Heart right ventricle (tissue), 16 donors: ENCODE data around the gene CARD11. TPM values are rescaled to one million over a fixed set of nuclear protein-coding genes. Genes with fewer than 3 reads are reported as not detected.
A peak's percentile ranks its signal among the peaks of the same experiment; 100 is the strongest.

Experiments
- ATAC-seq, 8 donors: fragments of 200-7000 bp; cut with Tn5 transposase; one replicate each; pipeline ENCODE4 v1.9.1; 2020; ENCODE audit warnings: mild to moderate bottlenecking in 8 of 8, moderate library complexity in 8 of 8, moderate number of reproducible peaks in 1 of 8
- DNase-seq, 2 donors: peaks; one replicate each; pipeline ENCODE4 v3.0.0-alpha.2; 2020
- H3K27ac ChIP-seq, 10 donors: fragments of 200-600 bp; sonication (generic) in 2 of 10; one replicate each; pipeline versions ENCODE4 v1.5.0 to v1.8.0; 2020 to 2022; ENCODE audit warnings: mild to moderate bottlenecking in 3 of 10
- H3K27me3 ChIP-seq, 7 donors: fragments of 200-600 bp; one replicate each; pipeline ENCODE4 v1.8.0; 2021 to 2022; ENCODE audit warnings: mild to moderate bottlenecking in 2 of 7
- H3K36me3 ChIP-seq, 9 donors: fragments of 200-600 bp; sonication (generic) in 1 of 9; one replicate each; pipeline versions ENCODE4 v1.5.0 to v1.8.0; 2020 to 2022; ENCODE audit warnings: mild to moderate bottlenecking in 2 of 9
- H3K4me1 ChIP-seq, 9 donors: fragments of 200-600 bp; sonication (generic) in 1 of 9; one replicate each; pipeline versions ENCODE4 v1.5.0 to v1.8.0; 2020 to 2022; ENCODE audit warnings: mild to moderate bottlenecking in 4 of 9
- H3K4me3 ChIP-seq, 10 donors: fragments of 200-600 bp; sonication (generic) in 2 of 10; one replicate each; pipeline versions ENCODE4 v1.5.0 to v1.8.0; 2020 to 2022; ENCODE audit warnings: mild to moderate bottlenecking in 7 of 10, moderate library complexity in 2 of 10
- H3K9me3 ChIP-seq, 11 donors: fragments of 200-600 bp in 10 of 11; sonication (generic) in 2 of 11; one replicate each; pipeline versions ENCODE4 v1.5.0 to v1.8.0; 2013 to 2022; ENCODE audit warnings: mild to moderate bottlenecking in 2 of 11, control low read depth in 1 of 11, moderate library complexity in 1 of 11
- CTCF ChIP-seq, 9 donors: fragments of 200-600 bp; sonication (generic) in 2 of 9; IDR thresholded peaks; one replicate each; pipeline versions ENCODE4 v1.5.0 to v1.8.0; 2021 to 2022; ENCODE audit warnings: antibody characterized with exemption in 9 of 9, mild to moderate bottlenecking in 5 of 9, moderate library complexity in 1 of 9
- WGBS, 2 donors: extraction: QIAGEN DNeasy Blood & Tissue Kit; methylation state at CpG; one replicate each; pipeline ENCODE4 v1.1.7; 2013; ENCODE audit warnings: inconsistent platforms in 1 of 2; 5-methylcytosine and 5-hydroxymethylcytosine counted together
- intact Hi-C, 10 donors: fragments of 100-400 bp; cut with DNase I; formaldehyde crosslinking; loops; one replicate each; pipeline versions ENCODE4 v1.11.1 to v1.14.2; 2022
- polyA plus RNA-seq, 2 donors: library from polyadenylated mRNA; stranded (reverse); fragments of 200-250 nt; gene quantifications; one replicate each; pipeline ENCODE4 v1.2.3, GENCODE V29; 2013
- total RNA-seq, 10 donors: library from RNA; stranded (reverse); fragmentation: NEBNext Ultra II Directional in 3 of 10; extraction: Animal tissue kit (Norgen Biotek cat#: 25700) in 3 of 10; gene quantifications; one replicate each; pipeline versions ENCODE4 v1.2.1 to v1.2.4, GENCODE V29; 2021 to 2023
- donor health status: Arrhythmogenic right ventricular cardiomyopathy.
- donor health status: ischemic (EF 13 %, LVEDD 7.1; RV severe dilation, severe dysfunction).
- donor health status: healthy with polysubstance abuse.
- donor health status: DM: no; HTN: yes; CAD: no.
- donor health status: DM: no; HTN: no; CAD: no.
- donor health status: ischemic (EF 25% LVEDD 6.9; RV normal size, moderate dysfunction).
- donor health status: ischemic (EF 25% LVEDD 5.7; RV mildly dilated, moderate dysfunction).
- donor health status: healthy.
- donor health status: DM: yes; HTN: yes; CAD: no.
- donor health status: Ischemic cardiomyopathy.
- donor health status: ischemic (EF 35%, LVEDD 5.7; RV mildly dilated, moderate dysfunction).
- donor health status: nonischemic (EF 11% LVEDD 7.7; RV severe dilation, severe dysfunction).
- donor health status: DM: yes; HTN: yes; CAD: no.
- donor health status: PGD.
- donor health status: ischemic (EF 29% LVEDD 5.4; RV normal size, mild dysfunction).
- donor health status: nonischemic (EF 23%, LVEDD 6.1; RV moderate dilation, normal function).

CARD11 gene
- total and polyA plus RNA-seq, 12 donors: 0.14 to 1.7 (median 0.30) TPM; not detected in 1

DNA sequence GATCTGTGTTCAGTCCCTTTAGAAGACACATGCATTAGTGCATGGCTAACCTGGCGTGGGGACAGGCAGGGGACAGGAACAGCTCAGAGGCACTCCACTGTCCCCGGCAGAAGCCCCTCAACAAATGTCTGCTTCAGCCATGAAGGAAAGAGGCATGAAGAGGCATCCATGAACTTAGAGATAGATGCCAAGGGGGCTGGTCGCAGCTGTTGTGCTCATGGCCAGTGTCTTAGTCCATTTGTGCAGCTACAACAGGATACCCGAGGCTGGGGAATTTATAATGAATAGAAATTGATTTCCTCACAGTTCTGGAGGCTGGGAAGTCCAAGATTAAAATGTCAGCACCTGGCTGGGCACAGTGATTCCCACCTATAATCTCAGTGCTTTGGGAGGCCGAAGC is 185.0 kb downstream of the CARD11 start:
- Histone ChIP-seq H3K4me3 (no peak overlapping the region), H3K36me3 (no peaks in the 10 kb centered on the region), H3K4me1 (peaks cover 0 to 14% (median 9%) of the 10 kb centered on the region in 9 donors), H3K27ac (no peak overlapping the region), H3K9me3 (no peaks in the 10 kb centered on the region), H3K27me3 (no peaks in the 10 kb centered on the region)
- DNase-seq (no peak), ATAC-seq (no peak)
- 92 to 95% methylated on average over 5 of the region's 5 CpGs for WGBS, 2 donors
- intact Hi-C loops: no loop called here
- TF ChIP-seq CTCF (IDR thresholded peaks at IDR 0.05): no peak

DNA sequence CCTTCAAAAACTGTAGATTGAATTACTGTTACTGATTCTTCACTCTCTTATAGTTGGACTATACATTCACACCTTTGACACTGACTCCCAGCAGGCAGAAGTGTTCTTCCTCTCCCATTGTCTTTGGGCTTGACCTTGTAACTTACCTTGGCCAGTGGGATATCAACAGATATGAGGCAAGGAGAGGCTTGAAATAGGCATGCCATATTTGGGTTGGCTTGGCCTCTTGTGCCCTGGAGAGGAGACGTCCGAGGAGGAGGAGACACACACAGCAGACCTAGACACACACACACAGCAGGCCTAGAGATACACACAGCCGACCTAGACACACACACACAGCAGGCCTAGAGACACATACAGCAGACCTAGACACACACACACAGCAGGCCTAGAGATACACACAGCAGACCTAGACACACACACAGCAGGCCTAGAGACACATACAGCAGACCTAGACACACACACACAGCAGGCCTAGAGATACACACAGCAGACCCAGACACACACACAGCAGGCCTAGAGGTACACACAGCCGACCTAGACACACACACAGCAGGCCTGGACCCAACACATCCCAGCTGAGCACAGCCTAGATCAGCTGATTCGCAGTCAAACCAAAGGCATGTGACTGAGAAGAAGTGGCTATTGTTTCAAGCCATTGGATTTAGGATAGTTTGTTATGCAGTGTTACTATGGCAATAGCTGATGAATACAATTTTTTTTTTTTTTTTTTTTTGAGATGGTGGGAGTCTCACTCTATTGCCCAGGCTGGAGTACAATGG is 187.1 kb downstream of the CARD11 start:
- intact Hi-C loops: no loop called here
- Histone ChIP-seq H3K4me3 (no peak overlapping the region), H3K27me3 (no peaks in the 10 kb centered on the region), H3K36me3 (no peaks in the 10 kb centered on the region), H3K9me3 (no peaks in the 10 kb centered on the region), H3K27ac (no peak overlapping the region), H3K4me1 (peaks cover 0 to 20% (median 12%) of the 10 kb centered on the region in 9 donors)
- 54 to 56% methylated on average over 5 of the region's 5 CpGs for WGBS, 2 donors
- DNase-seq (no peak), ATAC-seq (peak in 7 of 8 donors; percentile 22 to 86 (median 60))
- TF ChIP-seq CTCF (IDR thresholded peaks at IDR 0.05): no peak

Other genes starting within 250 kb of the CARD11 start
- gene GNA12, start 199.6 kb downstream of the CARD11 start, total RNA-seq: 10 to 100 TPM; 25.0 to 46.4 (median 34.5) TPM
- 10 to 100 TPM in 1 of 2 donors, 1 to 10 TPM in 1; 6.4 to 19.4 TPM for gene GNA12, start 199.6 kb downstream of the CARD11 start, polyA plus RNA-seq